OCI-LY1 (cell line): ENCODE results near the gene BIRC5.
"Not testable (repeated sequence)": the region's sequence is repeated elsewhere in the genome, so short reads cannot be mapped to it uniquely, and the experiment has no call there.

Experiments
- H2AFZ ChIP-seq: fragments of 200-600 bp; sonication (generic), shearing (Covaris generic); 2 replicates; pipeline ENCODE4 v1.6.0; 2014; ENCODE audit warnings: antibody characterized with exemption, mild to moderate bottlenecking, low read length
- H3F3A ChIP-seq: fragments of 200-600 bp; sonication (generic), shearing (Covaris generic); 2 replicates; pipeline ENCODE4 v1.6.0; 2014; ENCODE audit warnings: mild to moderate bottlenecking, antibody characterized with exemption, low read length, moderate library complexity; ENCODE audit not compliant: insufficient read depth
- H3K27ac ChIP-seq: fragments of 200-600 bp; sonication (generic); 2 replicates; pipeline ENCODE4 v1.5.1; 2014; ENCODE audit warnings: low read length, mixed run types, mild to moderate bottlenecking, low read depth; ENCODE audit not compliant: poor library complexity, severe bottlenecking
- H3K27me3 ChIP-seq: fragments of 200-600 bp; sonication (generic); 2 replicates; pipeline ENCODE4 v1.6.0; 2014; ENCODE audit warnings: antibody characterized with exemption, mild to moderate bottlenecking, low read length, moderate library complexity; ENCODE audit not compliant: insufficient read depth
- H3K36me3 ChIP-seq: fragments of 200-600 bp; sonication (generic); 2 replicates; pipeline ENCODE4 v1.6.1; 2014; ENCODE audit warnings: mild to moderate bottlenecking, antibody characterized with exemption, low read length, moderate library complexity, mixed read lengths; ENCODE audit not compliant: insufficient read depth
- H3K4me1 ChIP-seq: fragments of 200-600 bp; sonication (generic); 2 replicates; pipeline ENCODE4 v1.5.1; 2014; ENCODE audit warnings: mild to moderate bottlenecking, low read length, moderate library complexity; ENCODE audit not compliant: insufficient read depth, severe bottlenecking
- H3K4me2 ChIP-seq: fragments of 200-600 bp; sonication (generic), shearing (Covaris generic); 2 replicates; pipeline ENCODE4 v1.6.1; 2014; ENCODE audit warnings: low read length
- H3K4me3 ChIP-seq: fragments of 200-600 bp; sonication (generic); 2 replicates; pipeline ENCODE4 v1.5.1; 2014; ENCODE audit warnings: low read length, low read depth, mild to moderate bottlenecking, mixed read lengths; ENCODE audit not compliant: poor library complexity, severe bottlenecking
- H3K79me2 ChIP-seq: fragments of 200-600 bp; shearing (Covaris generic); 2 replicates; pipeline ENCODE4 v1.6.1; 2016; ENCODE audit warnings: mixed run types, low read length, mixed read lengths; ENCODE audit not compliant: insufficient read depth
- H3K9ac ChIP-seq: fragments of 200-600 bp; sonication (generic), shearing (Covaris generic); 2 replicates; pipeline ENCODE4 v1.6.1; 2014; ENCODE audit warnings: mild to moderate bottlenecking, low read length, mixed read lengths
- H3K9me2 ChIP-seq: fragments of 200-600 bp; sonication (generic), shearing (Covaris generic); 2 replicates; pipeline ENCODE4 v1.6.1; 2014; ENCODE audit warnings: low read depth, mild to moderate bottlenecking, low read length, mixed read lengths
- H3K9me3 ChIP-seq: fragments of 200-600 bp; shearing (Covaris generic); 2 replicates; pipeline ENCODE4 v1.6.1; 2014; ENCODE audit warnings: low read length, mixed read lengths
- H4K20me1 ChIP-seq: fragments of 200-600 bp; sonication (generic), shearing (Covaris generic); 2 replicates; pipeline ENCODE4 v1.6.0; 2016; ENCODE audit warnings: mild to moderate bottlenecking, low read length; ENCODE audit not compliant: insufficient read depth
- EZH2 ChIP-seq: fragments of 200-600 bp; sonication (generic), shearing (Covaris generic); IDR thresholded peaks from 2 replicates; pipeline ENCODE4 v1.8.0; 2017; ENCODE audit warnings: borderline replicate concordance, mixed run types, mild to moderate bottlenecking, antibody characterized with exemption, low read length, moderate library complexity, mixed read lengths
- TF ChIP-seq, protein P1 (sequence below): fragments of 200-600 bp; sonication (generic), shearing (Covaris generic); IDR thresholded peaks from 2 replicates; pipeline ENCODE4 v1.5.1; 2017; ENCODE audit warnings: mild to moderate bottlenecking, antibody characterized with exemption, low read length, moderate library complexity, mixed read lengths

The BIRC5 gene

GRCh38 chr17:78252701-78253635, 38.9 kb downstream of the BIRC5 start:
- Histone ChIP-seq H2AFZ (no peak overlapping the region), H3K9me3 (no peaks in the 10 kb centered on the region), H3K27me3 (peaks cover 7% of the 10 kb centered on the region; the same call in 1 of the 2 replicates), H3K27ac (peak overlapping the region; percentile 75), H3K36me3 (no peaks in the 10 kb centered on the region), H3K9ac (no peak overlapping the region), H4K20me1 (no peaks in the 10 kb centered on the region), H3K4me1 (peaks cover 40% of the 10 kb centered on the region), H3F3A (no peaks in the 10 kb centered on the region), H3K4me3 (no peak overlapping the region), H3K79me2 (no peaks in the 10 kb centered on the region), H3K4me2 (peak overlapping the region; percentile 34; the same call in 1 of the 2 replicates), H3K9me2 (no peaks in the 10 kb centered on the region)
- no peak for TF ChIP-seq EZH2
- TF ChIP-seq, protein P1, sequence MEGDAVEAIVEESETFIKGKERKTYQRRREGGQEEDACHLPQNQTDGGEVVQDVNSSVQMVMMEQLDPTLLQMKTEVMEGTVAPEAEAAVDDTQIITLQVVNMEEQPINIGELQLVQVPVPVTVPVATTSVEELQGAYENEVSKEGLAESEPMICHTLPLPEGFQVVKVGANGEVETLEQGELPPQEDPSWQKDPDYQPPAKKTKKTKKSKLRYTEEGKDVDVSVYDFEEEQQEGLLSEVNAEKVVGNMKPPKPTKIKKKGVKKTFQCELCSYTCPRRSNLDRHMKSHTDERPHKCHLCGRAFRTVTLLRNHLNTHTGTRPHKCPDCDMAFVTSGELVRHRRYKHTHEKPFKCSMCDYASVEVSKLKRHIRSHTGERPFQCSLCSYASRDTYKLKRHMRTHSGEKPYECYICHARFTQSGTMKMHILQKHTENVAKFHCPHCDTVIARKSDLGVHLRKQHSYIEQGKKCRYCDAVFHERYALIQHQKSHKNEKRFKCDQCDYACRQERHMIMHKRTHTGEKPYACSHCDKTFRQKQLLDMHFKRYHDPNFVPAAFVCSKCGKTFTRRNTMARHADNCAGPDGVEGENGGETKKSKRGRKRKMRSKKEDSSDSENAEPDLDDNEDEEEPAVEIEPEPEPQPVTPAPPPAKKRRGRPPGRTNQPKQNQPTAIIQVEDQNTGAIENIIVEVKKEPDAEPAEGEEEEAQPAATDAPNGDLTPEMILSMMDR, result no peak

DNA sequence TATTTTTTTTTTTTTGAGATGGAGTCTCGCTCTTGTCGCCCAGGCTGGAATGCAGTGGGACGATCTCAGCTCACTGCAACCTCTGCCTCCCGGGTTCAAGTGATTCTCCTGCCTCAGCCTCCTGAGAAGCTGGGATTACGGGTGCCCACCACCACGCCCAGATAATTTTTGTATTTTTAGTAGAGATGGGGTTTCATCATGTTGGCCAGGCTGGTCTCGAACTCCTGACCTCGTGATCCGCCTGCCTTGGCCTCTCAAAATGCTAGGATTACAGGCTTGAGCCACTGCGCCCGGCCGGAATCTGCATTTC, 39.5 kb downstream of the BIRC5 start:
- H3K79me2 ChIP-seq, H3K36me3 ChIP-seq, H4K20me1 ChIP-seq, H3K9me3 ChIP-seq, H3F3A ChIP-seq, H3K9me2 ChIP-seq, H2AFZ ChIP-seq: not testable (repeated sequence)
- peak overlapping the region; percentile 66 for H3K4me2 ChIP-seq
- H3K4me3 ChIP-seq, result peak overlapping the region; percentile 71
- peaks cover 12% of the 10 kb centered on the region; the same call in 1 of the 2 replicates for H3K27me3 ChIP-seq
- H3K27ac ChIP-seq, result peak overlapping the region; percentile 31
- H3K9ac ChIP-seq, result peak overlapping the region; percentile 70; the same call in 1 of the 2 replicates
- peaks cover 40% of the 10 kb centered on the region for H3K4me1 ChIP-seq

GRCh38 chr17:78253946-78254672, 40.1 kb downstream of the BIRC5 start:
- 0 out of 2 replicates have a peak overlapping the region, but pooled peaks have one; percentile 15 for H2AFZ ChIP-seq
- no peak for TF ChIP-seq EZH2
- TF ChIP-seq, protein P1, result no peak
- peak overlapping the region; percentile 66 for H3K4me2 ChIP-seq
- H3K4me3 ChIP-seq, result peak overlapping the region; percentile 71
- no peaks in the 10 kb centered on the region for H3K79me2 ChIP-seq
- peaks cover 12% of the 10 kb centered on the region; the same call in 1 of the 2 replicates for H3K27me3 ChIP-seq
- H3F3A ChIP-seq, result no peaks in the 10 kb centered on the region
- H3K9me2 ChIP-seq, result no peaks in the 10 kb centered on the region
- H3K9ac ChIP-seq, result peak overlapping the region; percentile 70
- no peaks in the 10 kb centered on the region for H3K36me3 ChIP-seq
- no peaks in the 10 kb centered on the region for H3K9me3 ChIP-seq
- H3K27ac ChIP-seq, result peak overlapping the region; percentile 31
- H3K4me1 ChIP-seq, result peaks cover 40% of the 10 kb centered on the region
- no peaks in the 10 kb centered on the region for H4K20me1 ChIP-seq
